GM12892 (cell line): Measurements from ENCODE around the gene SAPCD1.

Source experiments
- POLR2A ChIP-seq: IDR thresholded peaks from 2 replicates; pipeline ENCODE4 v1.6.1; 2011; ENCODE audit warnings: low read depth, low read length, control low read depth
- POLR2AphosphoS5 ChIP-seq: IDR thresholded peaks from 2 replicates; pipeline ENCODE4 v1.6.1; 2011; ENCODE audit warnings: low read depth, low read length, control low read depth

GRCh38 chr6:31721351-31722020 is 41.0 kb upstream of the SAPCD1 start, which contains the start of gene LY6G6C:
- no peak for TF ChIP-seq POLR2A
- TF ChIP-seq POLR2AphosphoS5, result no peak
